WTC11 (cell line): Measurements from ENCODE around the gene NRG2. TPM values are rescaled to one million over a fixed set of nuclear protein-coding genes. Genes with fewer than 3 reads are reported as not detected.

Experiments used
- ATAC-seq: fragments of 200-7000 bp; cut with Tn5 transposase; 2 replicates; pipeline ENCODE4 v1.10.0; 2021; ENCODE audit warnings: mild to moderate bottlenecking, moderate library complexity
- CTCF ChIA-PET: fragments of 300-600 bp; sonication (Branson Sonifier 250); formaldehyde crosslinking; loops from one replicate; lab custom pipeline; 2021; ENCODE audit warnings: antibody characterized with exemption; lab: Charles Lee
- POLR2A ChIA-PET: fragments of 350-600 bp; sonication (Branson Sonifier 250); formaldehyde crosslinking; loops from one replicate; lab custom pipeline; 2021; ENCODE audit warnings: antibody characterized with exemption; lab: Charles Lee
- DNase-seq: peaks from one replicate; pipeline ENCODE4 v3.0.0; 2021; ENCODE audit warnings: low spot score
- H3K27ac Mint-ChIP-seq: 2 replicates; pipeline ENCODE4 v1.8.0; 2021; ENCODE audit warnings: mixed read lengths
- H3K27me3 Mint-ChIP-seq: 2 replicates; pipeline ENCODE4 v1.8.0; 2021; ENCODE audit warnings: low read depth, mild to moderate bottlenecking, moderate library complexity, mixed read lengths
- H3K36me3 Mint-ChIP-seq: 2 replicates; pipeline ENCODE4 v1.8.0; 2021; ENCODE audit warnings: mixed read lengths
- H3K4me1 Mint-ChIP-seq: 2 replicates; pipeline ENCODE4 v1.8.0; 2022; ENCODE audit warnings: mixed read lengths
- H3K4me3 Mint-ChIP-seq: 2 replicates; pipeline ENCODE4 v1.8.0; 2021; ENCODE audit warnings: mild to moderate bottlenecking, moderate library complexity, mixed read lengths
- H3K9me3 Mint-ChIP-seq: 2 replicates; pipeline ENCODE4 v1.8.0; 2021; ENCODE audit warnings: mixed read lengths
- ATF6 ChIP-seq: sonication (generic); formaldehyde crosslinking; IDR thresholded peaks from 2 replicates; pipeline ENCODE4 v1.8.1; 2023; ENCODE audit warnings: mild to moderate bottlenecking, missing genetic modification reagents
- CBFB ChIP-seq: sonication (generic); formaldehyde crosslinking; IDR thresholded peaks from 2 replicates; pipeline ENCODE4 v1.8.1; 2022; ENCODE audit warnings: mild to moderate bottlenecking, low read depth, missing genetic modification reagents
- CREB1 ChIP-seq: sonication (generic); formaldehyde crosslinking; IDR thresholded peaks from 2 replicates; pipeline ENCODE4 v1.8.0; 2023; ENCODE audit warnings: mild to moderate bottlenecking, missing genetic modification reagents
- E2F4 ChIP-seq: sonication (generic); formaldehyde crosslinking; IDR thresholded peaks from 2 replicates; pipeline ENCODE4 v1.8.1; 2022; ENCODE audit warnings: low read depth, mild to moderate bottlenecking, moderate library complexity, missing genetic modification reagents, borderline replicate concordance
- E2F5 ChIP-seq: sonication (generic); formaldehyde crosslinking; IDR thresholded peaks from 2 replicates; pipeline ENCODE4 v1.8.1; 2022; ENCODE audit warnings: mild to moderate bottlenecking, moderate library complexity, missing genetic modification reagents
- FOXK1 ChIP-seq: sonication (generic); formaldehyde crosslinking; IDR thresholded peaks from 2 replicates; pipeline ENCODE4 v1.8.0; 2022; ENCODE audit warnings: mild to moderate bottlenecking, moderate library complexity, missing genetic modification reagents
- JAZF1 ChIP-seq: fragments of 250-450 bp; sonication (Bioruptor Pico); IDR thresholded peaks from 2 replicates; pipeline ENCODE4 v1.9.0; 2021; ENCODE audit warnings: moderate library complexity, mild to moderate bottlenecking, inconsistent platforms
- RELA ChIP-seq: sonication (generic); formaldehyde crosslinking; IDR thresholded peaks from 2 replicates; pipeline ENCODE4 v1.8.1; 2022; ENCODE audit warnings: missing genetic modification reagents, mild to moderate bottlenecking, borderline replicate concordance
- SMAD4 ChIP-seq: sonication (generic); formaldehyde crosslinking; IDR thresholded peaks from 2 replicates; pipeline ENCODE4 v1.8.0; 2022; ENCODE audit warnings: mild to moderate bottlenecking, missing genetic modification reagents
- SOX15 ChIP-seq: fragments of 250-450 bp; sonication (Bioruptor Pico); IDR thresholded peaks from 2 replicates; pipeline ENCODE4 v1.9.0; 2021; ENCODE audit warnings: mild to moderate bottlenecking
- STAT6 ChIP-seq: sonication (generic); formaldehyde crosslinking; conservative IDR thresholded peaks from 2 replicates; pipeline ENCODE4 v1.8.1; 2023; ENCODE audit warnings: mild to moderate bottlenecking, low read depth, missing genetic modification reagents, moderate library complexity
- TEAD4 ChIP-seq: sonication (generic); formaldehyde crosslinking; IDR thresholded peaks from 2 replicates; pipeline ENCODE4 v1.8.0; 2022; ENCODE audit warnings: mild to moderate bottlenecking, missing genetic modification reagents
- ZNF219 ChIP-seq: sonication (generic); formaldehyde crosslinking; IDR thresholded peaks from 2 replicates; pipeline ENCODE4 v1.8.0; 2023; ENCODE audit warnings: missing genetic modification reagents, mild to moderate bottlenecking, borderline replicate concordance
- total RNA-seq: library from RNA; stranded (reverse); gene quantifications from 3 replicates; pipeline ENCODE4 v1.2.3, GENCODE V29; 2021
- TF ChIP-seq, protein P1 (sequence below): fragments of 250-450 bp; sonication (Bioruptor Pico); IDR thresholded peaks from 2 replicates; pipeline ENCODE4 v1.8.0; 2021; ENCODE audit warnings: mild to moderate bottlenecking
- TF ChIP-seq, protein P2 (sequence below): sonication (generic); formaldehyde crosslinking; IDR thresholded peaks from 2 replicates; pipeline ENCODE4 v1.8.0; 2022; ENCODE audit warnings: missing genetic modification reagents
- TF ChIP-seq, protein P3 (sequence below): fragments of 200-600 bp; IDR thresholded peaks from 2 replicates; pipeline ENCODE4 v1.8.0; 2022; ENCODE audit warnings: antibody characterized with exemption
- TF ChIP-seq, protein P4 (sequence below): sonication (generic); formaldehyde crosslinking; IDR thresholded peaks from 2 replicates; pipeline ENCODE4 v1.8.0; 2023; ENCODE audit warnings: missing genetic modification reagents, mild to moderate bottlenecking, borderline replicate concordance

The NRG2 gene
- total RNA-seq, 1 experiment from 2014 or later: 0.44 TPM

GRCh38 chr5:139849942-139850341 is 193.2 kb downstream of the NRG2 start:
- ChIA-PET CTCF (interaction anchor here (1.4 to 12.1 kb wide), 6 partner anchors 11 to 119 kb away, joined by 5 to 155 read pairs (median 10); no protein-coding TSS in a partner anchor), POLR2A (no interaction called here)
- H3K4me3 Mint-ChIP-seq: peak overlapping the region; percentile 58
- no peak for ATAC-seq
- H3K27ac Mint-ChIP-seq: no peak overlapping the region
- no peak for DNase-seq
- no peaks in the 10 kb centered on the region for H3K9me3 Mint-ChIP-seq
- H3K27me3 Mint-ChIP-seq: peaks cover 56% of the 10 kb centered on the region
- H3K36me3 Mint-ChIP-seq: no peaks in the 10 kb centered on the region
- H3K4me1 Mint-ChIP-seq: 0 out of 2 replicates have a peak, but pooled peaks cover 9% of the 10 kb centered on the region
- TF ChIP-seq TEAD4: no peak
- no peak for TF ChIP-seq SMAD4 (CRISPR knock-in tag)
- no peak for TF ChIP-seq CREB1 (CRISPR knock-in tag)
- TF ChIP-seq SOX15 (CRISPR knock-in tag): no peak
- TF ChIP-seq FOXK1: no peak
- no peak for TF ChIP-seq E2F4 (CRISPR knock-in tag)
- TF ChIP-seq E2F5 (CRISPR knock-in tag): no peak
- no peak for TF ChIP-seq RELA (CRISPR knock-in tag)
- no peak for TF ChIP-seq JAZF1 (CRISPR knock-in tag)
- no peak for TF ChIP-seq CBFB
- TF ChIP-seq, protein P1, sequence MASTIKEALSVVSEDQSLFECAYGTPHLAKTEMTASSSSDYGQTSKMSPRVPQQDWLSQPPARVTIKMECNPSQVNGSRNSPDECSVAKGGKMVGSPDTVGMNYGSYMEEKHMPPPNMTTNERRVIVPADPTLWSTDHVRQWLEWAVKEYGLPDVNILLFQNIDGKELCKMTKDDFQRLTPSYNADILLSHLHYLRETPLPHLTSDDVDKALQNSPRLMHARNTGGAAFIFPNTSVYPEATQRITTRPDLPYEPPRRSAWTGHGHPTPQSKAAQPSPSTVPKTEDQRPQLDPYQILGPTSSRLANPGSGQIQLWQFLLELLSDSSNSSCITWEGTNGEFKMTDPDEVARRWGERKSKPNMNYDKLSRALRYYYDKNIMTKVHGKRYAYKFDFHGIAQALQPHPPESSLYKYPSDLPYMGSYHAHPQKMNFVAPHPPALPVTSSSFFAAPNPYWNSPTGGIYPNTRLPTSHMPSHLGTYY (CRISPR knock-in tag): no peak
- TF ChIP-seq, protein P2, sequence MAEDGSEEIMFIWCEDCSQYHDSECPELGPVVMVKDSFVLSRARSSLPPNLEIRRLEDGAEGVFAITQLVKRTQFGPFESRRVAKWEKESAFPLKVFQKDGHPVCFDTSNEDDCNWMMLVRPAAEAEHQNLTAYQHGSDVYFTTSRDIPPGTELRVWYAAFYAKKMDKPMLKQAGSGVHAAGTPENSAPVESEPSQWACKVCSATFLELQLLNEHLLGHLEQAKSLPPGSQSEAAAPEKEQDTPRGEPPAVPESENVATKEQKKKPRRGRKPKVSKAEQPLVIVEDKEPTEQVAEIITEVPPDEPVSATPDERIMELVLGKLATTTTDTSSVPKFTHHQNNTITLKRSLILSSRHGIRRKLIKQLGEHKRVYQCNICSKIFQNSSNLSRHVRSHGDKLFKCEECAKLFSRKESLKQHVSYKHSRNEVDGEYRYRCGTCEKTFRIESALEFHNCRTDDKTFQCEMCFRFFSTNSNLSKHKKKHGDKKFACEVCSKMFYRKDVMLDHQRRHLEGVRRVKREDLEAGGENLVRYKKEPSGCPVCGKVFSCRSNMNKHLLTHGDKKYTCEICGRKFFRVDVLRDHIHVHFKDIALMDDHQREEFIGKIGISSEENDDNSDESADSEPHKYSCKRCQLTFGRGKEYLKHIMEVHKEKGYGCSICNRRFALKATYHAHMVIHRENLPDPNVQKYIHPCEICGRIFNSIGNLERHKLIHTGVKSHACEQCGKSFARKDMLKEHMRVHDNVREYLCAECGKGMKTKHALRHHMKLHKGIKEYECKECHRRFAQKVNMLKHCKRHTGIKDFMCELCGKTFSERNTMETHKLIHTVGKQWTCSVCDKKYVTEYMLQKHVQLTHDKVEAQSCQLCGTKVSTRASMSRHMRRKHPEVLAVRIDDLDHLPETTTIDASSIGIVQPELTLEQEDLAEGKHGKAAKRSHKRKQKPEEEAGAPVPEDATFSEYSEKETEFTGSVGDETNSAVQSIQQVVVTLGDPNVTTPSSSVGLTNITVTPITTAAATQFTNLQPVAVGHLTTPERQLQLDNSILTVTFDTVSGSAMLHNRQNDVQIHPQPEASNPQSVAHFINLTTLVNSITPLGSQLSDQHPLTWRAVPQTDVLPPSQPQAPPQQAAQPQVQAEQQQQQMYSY (CRISPR knock-in tag): no peak
- no peak for TF ChIP-seq ATF6 (CRISPR knock-in tag)
- no peak for TF ChIP-seq ZNF219 (CRISPR knock-in tag)
- TF ChIP-seq, protein P3, sequence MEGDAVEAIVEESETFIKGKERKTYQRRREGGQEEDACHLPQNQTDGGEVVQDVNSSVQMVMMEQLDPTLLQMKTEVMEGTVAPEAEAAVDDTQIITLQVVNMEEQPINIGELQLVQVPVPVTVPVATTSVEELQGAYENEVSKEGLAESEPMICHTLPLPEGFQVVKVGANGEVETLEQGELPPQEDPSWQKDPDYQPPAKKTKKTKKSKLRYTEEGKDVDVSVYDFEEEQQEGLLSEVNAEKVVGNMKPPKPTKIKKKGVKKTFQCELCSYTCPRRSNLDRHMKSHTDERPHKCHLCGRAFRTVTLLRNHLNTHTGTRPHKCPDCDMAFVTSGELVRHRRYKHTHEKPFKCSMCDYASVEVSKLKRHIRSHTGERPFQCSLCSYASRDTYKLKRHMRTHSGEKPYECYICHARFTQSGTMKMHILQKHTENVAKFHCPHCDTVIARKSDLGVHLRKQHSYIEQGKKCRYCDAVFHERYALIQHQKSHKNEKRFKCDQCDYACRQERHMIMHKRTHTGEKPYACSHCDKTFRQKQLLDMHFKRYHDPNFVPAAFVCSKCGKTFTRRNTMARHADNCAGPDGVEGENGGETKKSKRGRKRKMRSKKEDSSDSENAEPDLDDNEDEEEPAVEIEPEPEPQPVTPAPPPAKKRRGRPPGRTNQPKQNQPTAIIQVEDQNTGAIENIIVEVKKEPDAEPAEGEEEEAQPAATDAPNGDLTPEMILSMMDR: no peak
- no peak for TF ChIP-seq STAT6 (CRISPR knock-in tag)
- TF ChIP-seq, protein P4, sequence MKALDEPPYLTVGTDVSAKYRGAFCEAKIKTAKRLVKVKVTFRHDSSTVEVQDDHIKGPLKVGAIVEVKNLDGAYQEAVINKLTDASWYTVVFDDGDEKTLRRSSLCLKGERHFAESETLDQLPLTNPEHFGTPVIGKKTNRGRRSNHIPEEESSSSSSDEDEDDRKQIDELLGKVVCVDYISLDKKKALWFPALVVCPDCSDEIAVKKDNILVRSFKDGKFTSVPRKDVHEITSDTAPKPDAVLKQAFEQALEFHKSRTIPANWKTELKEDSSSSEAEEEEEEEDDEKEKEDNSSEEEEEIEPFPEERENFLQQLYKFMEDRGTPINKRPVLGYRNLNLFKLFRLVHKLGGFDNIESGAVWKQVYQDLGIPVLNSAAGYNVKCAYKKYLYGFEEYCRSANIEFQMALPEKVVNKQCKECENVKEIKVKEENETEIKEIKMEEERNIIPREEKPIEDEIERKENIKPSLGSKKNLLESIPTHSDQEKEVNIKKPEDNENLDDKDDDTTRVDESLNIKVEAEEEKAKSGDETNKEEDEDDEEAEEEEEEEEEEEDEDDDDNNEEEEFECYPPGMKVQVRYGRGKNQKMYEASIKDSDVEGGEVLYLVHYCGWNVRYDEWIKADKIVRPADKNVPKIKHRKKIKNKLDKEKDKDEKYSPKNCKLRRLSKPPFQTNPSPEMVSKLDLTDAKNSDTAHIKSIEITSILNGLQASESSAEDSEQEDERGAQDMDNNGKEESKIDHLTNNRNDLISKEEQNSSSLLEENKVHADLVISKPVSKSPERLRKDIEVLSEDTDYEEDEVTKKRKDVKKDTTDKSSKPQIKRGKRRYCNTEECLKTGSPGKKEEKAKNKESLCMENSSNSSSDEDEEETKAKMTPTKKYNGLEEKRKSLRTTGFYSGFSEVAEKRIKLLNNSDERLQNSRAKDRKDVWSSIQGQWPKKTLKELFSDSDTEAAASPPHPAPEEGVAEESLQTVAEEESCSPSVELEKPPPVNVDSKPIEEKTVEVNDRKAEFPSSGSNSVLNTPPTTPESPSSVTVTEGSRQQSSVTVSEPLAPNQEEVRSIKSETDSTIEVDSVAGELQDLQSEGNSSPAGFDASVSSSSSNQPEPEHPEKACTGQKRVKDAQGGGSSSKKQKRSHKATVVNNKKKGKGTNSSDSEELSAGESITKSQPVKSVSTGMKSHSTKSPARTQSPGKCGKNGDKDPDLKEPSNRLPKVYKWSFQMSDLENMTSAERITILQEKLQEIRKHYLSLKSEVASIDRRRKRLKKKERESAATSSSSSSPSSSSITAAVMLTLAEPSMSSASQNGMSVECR (CRISPR knock-in tag): no peak
